ENCODE results near the gene BMPR1A. TPM values are rescaled to one million over a fixed set of nuclear protein-coding genes. Genes with fewer than 3 reads are reported as not detected.

The BMPR1A gene
- total and polyA plus RNA-seq, 2 of the 13 experiments (the other 11 are each of a cell fraction or from before 2014, with no cell fraction given), result 17.8 to 44.2 TPM

GRCh38 chr10:86756511-86757112 lies at the start of gene BMPR1A (continued):
- TF ChIP-seq ZZZ3 (CRISPR knock-in tag; IDR thresholded peaks at IDR 0.05; ENCODE audit: borderline replicate concordance) (no peak), ZFP41 (CRISPR knock-in tag; IDR thresholded peaks at IDR 0.05; ENCODE audit: borderline replicate concordance) (no peak), RCOR2 (CRISPR knock-in tag; IDR thresholded peaks at IDR 0.05) (no peak), ZNF234 (CRISPR knock-in tag; conservative IDR thresholded peaks at IDR 0.05) (no peak), JUND (CRISPR knock-in tag; IDR thresholded peaks at IDR 0.05) (no peak), ATF7-NPFF (CRISPR knock-in tag; IDR thresholded peaks at IDR 0.05; ENCODE audit: low read depth) (0 out of 2 replicates have a peak, but pooled peaks have one; percentile 14), GABPB1 (CRISPR knock-in tag; IDR thresholded peaks at IDR 0.05) (no peak; the same call in 1 of the 2 replicates), ZSCAN25 (CRISPR knock-in tag; IDR thresholded peaks at IDR 0.05) (no peak), UBTF (CRISPR knock-in tag; IDR thresholded peaks at IDR 0.05) (peak; percentile 71; the same call in 1 of the 2 replicates), ZNF256 (CRISPR knock-in tag; conservative IDR thresholded peaks at IDR 0.05) (no peak), TRIM24 (CRISPR knock-in tag; IDR thresholded peaks at IDR 0.05) (no peak), GPBP1L1 (CRISPR knock-in tag; IDR thresholded peaks at IDR 0.05) (no peak), FOXO1 (CRISPR knock-in tag; IDR thresholded peaks at IDR 0.05) (peak; percentile 21; the same call in 1 of the 2 replicates), AKNA (CRISPR knock-in tag; IDR thresholded peaks at IDR 0.05; ENCODE audit: borderline replicate concordance) (no peak), ZNF180 (CRISPR knock-in tag; IDR thresholded peaks at IDR 0.05; ENCODE audit: borderline replicate concordance, low read depth) (no peak), KAT2B (IDR thresholded peaks at IDR 0.05; ENCODE audit: borderline replicate concordance, low read depth, low read length) (no peak), SP140L (CRISPR knock-in tag; IDR thresholded peaks at IDR 0.05; ENCODE audit: borderline replicate concordance) (no peak), TAF1 (CRISPR knock-in tag; IDR thresholded peaks at IDR 0.05) (peak; percentile 52; the same call in 1 of the 2 replicates), XBP1 (CRISPR knock-in tag; IDR thresholded peaks at IDR 0.05) (no peak), ZFAT (CRISPR knock-in tag; conservative IDR thresholded peaks at IDR 0.05) (no peak), ZEB1 (IDR thresholded peaks at IDR 0.05; ENCODE audit: insufficient replicate concordance, low read depth) (no peak), ZFP62 (CRISPR knock-in tag; IDR thresholded peaks at IDR 0.05) (no peak), ZSCAN21 (CRISPR knock-in tag; IDR thresholded peaks at IDR 0.05; ENCODE audit: borderline replicate concordance) (peak; percentile 35; the same call in 1 of the 2 replicates)

Measured in HepG2 (cell line).